Stomach (tissue), 9 donors: ENCODE measurements around the gene SMC1B. TPM values are rescaled to one million over a fixed set of nuclear protein-coding genes. Genes with fewer than 3 reads are reported as not detected.
A peak's percentile ranks its signal among the peaks of the same experiment; 100 is the strongest.

ENCODE experiments used
- DNase-seq, 2 donors: peaks; one replicate each; pipeline versions ENCODE4 v3.0.0 to v3.0.0-alpha.2; 2013 to 2019
- H3K27ac ChIP-seq, 5 donors: fragments of 200-600 bp in 4 of 5; sonication (generic) in 4 of 5; one replicate each; pipeline ENCODE4 v1.5.1; 2013 to 2019; ENCODE audit warnings: mild to moderate bottlenecking in 1 of 5, moderate library complexity in 1 of 5
- H3K27me3 ChIP-seq, 3 donors: fragments of 200-600 bp; sonication (generic); one replicate each; pipeline ENCODE4 v1.5.1; 2017 to 2019; ENCODE audit warnings: mixed run types in 1 of 3
- H3K36me3 ChIP-seq, 4 donors: fragments of 200-600 bp; sonication (generic); 1 replicate in 3 of 4; 2 replicates in 1 of 4; pipeline ENCODE4 v1.5.1; 2016 to 2019
- H3K4me1 ChIP-seq, 4 donors: fragments of 200-600 bp; sonication (generic); one replicate each; pipeline ENCODE4 v1.5.1; 2016 to 2019
- H3K4me3 ChIP-seq, 4 donors: fragments of 200-600 bp; sonication (generic) in 3 of 4; one replicate each; pipeline ENCODE4 v1.5.1; 2016 to 2019; ENCODE audit warnings: mild to moderate bottlenecking in 1 of 4
- H3K9me3 ChIP-seq, 4 donors: fragments of 200-600 bp; sonication (generic); one replicate each; pipeline ENCODE4 v1.5.1; 2016 to 2019
- CTCF ChIP-seq, 7 experiments: fragments of 450-650 bp in 4 of 7; fragments of 200-600 bp in 3 of 7; sonication (generic) in 3 of 7; IDR thresholded peaks; one replicate each; pipeline ENCODE4 v1.5.1; 2016 to 2019; ENCODE audit warnings: antibody characterized with exemption in 7 of 7, control low read depth in 2 of 7, mild to moderate bottlenecking in 1 of 7
- EP300 ChIP-seq: sonication (generic); formaldehyde crosslinking; IDR thresholded peaks from one replicate; pipeline ENCODE4 v1.6.1; 2017; ENCODE audit warnings: antibody characterized with exemption
- POLR2A ChIP-seq, 4 donors: fragments of 450-650 bp; IDR thresholded peaks; one replicate each; pipeline ENCODE4 v1.6.1; 2016; ENCODE audit warnings: antibody characterized with exemption in 4 of 4, control low read depth in 2 of 4, mild to moderate bottlenecking in 1 of 4, moderate library complexity in 1 of 4
- POLR2AphosphoS5 ChIP-seq, 3 donors: sonication (generic); formaldehyde crosslinking; IDR thresholded peaks; one replicate each; pipeline ENCODE4 v1.6.1; 2016; ENCODE audit warnings: antibody characterized with exemption in 3 of 3
- WGBS, 5 donors: extraction: QIAGEN DNeasy Blood & Tissue Kit in 3 of 5; methylation state at CpG; one replicate each; pipeline versions ENCODE4 v1.1.5 to v1.1.7; 2013 to 2018; 5-methylcytosine and 5-hydroxymethylcytosine counted together
- intact Hi-C: fragments of 100-400 bp; cut with DNase I; formaldehyde crosslinking; loops from one replicate; pipeline ENCODE4 v1.15.1; 2023; ENCODE audit warnings: low total_unique reads
- polyA plus RNA-seq, 3 donors: library from polyadenylated mRNA; stranded (reverse); fragments of 200-250 nt; gene quantifications; one replicate each; pipeline ENCODE4 v1.2.3, GENCODE V29; 2013
- total RNA-seq, 5 donors: library from RNA; depleted of rRNA; stranded (reverse); fragments of >200 nt; gene quantifications; one replicate each; pipeline versions ENCODE4 v1.1.0 to v1.2.3, GENCODE V29; 2014 to 2016
- donor health status: healthy with polysubstance abuse.
- donor health status: Bipolar disorder and iron deficiency.
- donor health status: healthy.

Gene SMC1B
- total and polyA plus RNA-seq, 8 donors, result 0.05 TPM; not detected in 7

DNA sequence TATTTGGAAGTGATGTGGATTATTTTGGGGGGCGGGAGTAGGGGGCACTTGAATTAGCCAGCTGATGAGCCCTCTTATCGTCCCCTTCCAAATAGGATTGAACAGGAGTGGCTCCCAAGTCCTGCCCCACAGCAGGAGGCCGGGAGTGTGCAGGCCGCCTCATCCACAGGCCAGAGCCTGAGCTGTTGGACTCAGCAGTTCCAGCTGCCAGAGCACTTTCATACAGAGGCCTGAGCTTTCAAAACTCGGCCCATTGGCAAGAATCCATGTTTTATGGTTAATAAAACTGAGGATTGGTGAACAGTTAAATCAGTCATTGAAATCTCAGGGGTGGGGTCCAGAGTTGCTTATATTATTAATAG is 94.1 kb downstream of the SMC1B start:
- no peaks in the 10 kb centered on the region for H3K9me3 ChIP-seq
- peaks cover 17 to 25% (median 22%) of the 10 kb centered on the region in 4 donors for H3K36me3 ChIP-seq
- peak in 1 of 2 donors; percentile 78 for DNase-seq
- peak overlapping the region; percentile 78 to 91 (median 82) for H3K27ac ChIP-seq
- intact Hi-C loops, result no loop called here
- peaks cover 31 to 80% (median 45%) of the 10 kb centered on the region in 4 donors for H3K4me1 ChIP-seq
- H3K27me3 ChIP-seq, result no peaks in the 10 kb centered on the region
- no peak for TF ChIP-seq POLR2AphosphoS5 (IDR thresholded peaks at IDR 0.05)
- no peak for TF ChIP-seq EP300
- TF ChIP-seq CTCF (IDR thresholded peaks at IDR 0.05), result no peak
- no peak for TF ChIP-seq POLR2A (IDR thresholded peaks at IDR 0.05)
- H3K4me3 ChIP-seq, result no peak overlapping the region
- 37 to 56% (median 42%) methylated on average over 5 of the region's 5 CpGs for WGBS, 5 donors

GRCh38 chr22:45318558-45319323 is 94.7 kb downstream of the SMC1B start:
- no peak for TF ChIP-seq POLR2A (IDR thresholded peaks at IDR 0.05)
- no peak for TF ChIP-seq POLR2AphosphoS5 (IDR thresholded peaks at IDR 0.05)
- no peak for TF ChIP-seq EP300
- no peak for TF ChIP-seq CTCF (IDR thresholded peaks at IDR 0.05)
- intact Hi-C loops, result no loop called here
- Histone ChIP-seq H3K4me1 (peaks cover 36 to 83% (median 50%) of the 10 kb centered on the region in 4 donors), H3K9me3 (no peaks in the 10 kb centered on the region), H3K36me3 (peaks cover 11 to 19% (median 16%) of the 10 kb centered on the region in 4 donors), H3K4me3 (no peak overlapping the region), H3K27me3 (no peaks in the 10 kb centered on the region), H3K27ac (peak overlapping the region; percentile 78 to 91 (median 82))
- peak in 1 of 2 donors; percentile 58 for DNase-seq
- 57 to 67% (median 61%) methylated on average over 11 to 12 of the region's 12 CpGs for WGBS, 5 donors

GRCh38 chr22:45318168-45318557 is 95.2 kb downstream of the SMC1B start:
- Histone ChIP-seq H3K4me1 (peaks cover 33 to 88% (median 55%) of the 10 kb centered on the region in 4 donors), H3K27ac (peak overlapping the region; percentile 72 to 91 (median 82)), H3K36me3 (peaks cover 5 to 13% (median 11%) of the 10 kb centered on the region in 4 donors), H3K9me3 (no peaks in the 10 kb centered on the region), H3K4me3 (no peak overlapping the region), H3K27me3 (no peaks in the 10 kb centered on the region)
- intact Hi-C loops, result no loop called here
- no peak for TF ChIP-seq POLR2A (IDR thresholded peaks at IDR 0.05)
- no peak for TF ChIP-seq POLR2AphosphoS5 (IDR thresholded peaks at IDR 0.05)
- no peak for TF ChIP-seq EP300
- no peak for TF ChIP-seq CTCF (IDR thresholded peaks at IDR 0.05)
- 3 to 13% (median 7%) methylated on average over 8 of the region's 8 CpGs for WGBS, 5 donors
- DNase-seq, result peak; percentile 84 to 94

GRCh38 chr22:45317551-45318167 is 95.7 kb downstream of the SMC1B start:
- H3K4me3 ChIP-seq, result no peak overlapping the region
- 14 to 32% (median 24%) methylated on average over 19 of the region's 19 CpGs for WGBS, 5 donors
- intact Hi-C loops, result no loop called here
- H3K36me3 ChIP-seq, result peaks cover 2 to 9% (median 6%) of the 10 kb centered on the region in 4 donors
- peak; percentile 70 to 75 for DNase-seq
- no peaks in the 10 kb centered on the region for H3K9me3 ChIP-seq
- TF ChIP-seq CTCF (IDR thresholded peaks at IDR 0.05) (peak in 4 of 7 experiments; percentile 29 to 52 (median 46)), POLR2AphosphoS5 (IDR thresholded peaks at IDR 0.05) (peak in 2 of 3 donors; percentile 21 to 39), EP300 (no peak), POLR2A (IDR thresholded peaks at IDR 0.05) (no peak)
- peaks cover 30 to 92% (median 57%) of the 10 kb centered on the region in 4 donors for H3K4me1 ChIP-seq
- no peaks in the 10 kb centered on the region for H3K27me3 ChIP-seq
- peak overlapping the region; percentile 78 to 91 (median 82) for H3K27ac ChIP-seq
